ENCODE measurements around the gene TNS3.

The TNS3 gene

DNA sequence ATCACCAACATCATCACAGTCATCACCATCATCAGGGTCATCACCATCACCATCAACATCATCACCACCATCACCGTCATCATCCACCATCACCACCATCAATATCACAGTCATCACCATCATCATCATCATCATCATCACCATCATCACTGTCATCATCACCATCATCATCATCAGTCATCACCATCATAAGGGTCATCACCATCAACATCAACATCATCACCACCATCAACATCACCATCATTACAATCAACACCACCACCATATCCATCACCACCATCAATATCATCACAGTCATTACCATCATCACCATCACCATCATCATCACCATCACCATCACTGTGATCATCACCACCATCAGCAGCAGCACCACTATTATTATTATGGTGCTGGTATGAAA is 218.9 kb downstream of the TNS3 start:
- TF ChIP-seq, protein P1, sequence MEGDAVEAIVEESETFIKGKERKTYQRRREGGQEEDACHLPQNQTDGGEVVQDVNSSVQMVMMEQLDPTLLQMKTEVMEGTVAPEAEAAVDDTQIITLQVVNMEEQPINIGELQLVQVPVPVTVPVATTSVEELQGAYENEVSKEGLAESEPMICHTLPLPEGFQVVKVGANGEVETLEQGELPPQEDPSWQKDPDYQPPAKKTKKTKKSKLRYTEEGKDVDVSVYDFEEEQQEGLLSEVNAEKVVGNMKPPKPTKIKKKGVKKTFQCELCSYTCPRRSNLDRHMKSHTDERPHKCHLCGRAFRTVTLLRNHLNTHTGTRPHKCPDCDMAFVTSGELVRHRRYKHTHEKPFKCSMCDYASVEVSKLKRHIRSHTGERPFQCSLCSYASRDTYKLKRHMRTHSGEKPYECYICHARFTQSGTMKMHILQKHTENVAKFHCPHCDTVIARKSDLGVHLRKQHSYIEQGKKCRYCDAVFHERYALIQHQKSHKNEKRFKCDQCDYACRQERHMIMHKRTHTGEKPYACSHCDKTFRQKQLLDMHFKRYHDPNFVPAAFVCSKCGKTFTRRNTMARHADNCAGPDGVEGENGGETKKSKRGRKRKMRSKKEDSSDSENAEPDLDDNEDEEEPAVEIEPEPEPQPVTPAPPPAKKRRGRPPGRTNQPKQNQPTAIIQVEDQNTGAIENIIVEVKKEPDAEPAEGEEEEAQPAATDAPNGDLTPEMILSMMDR (IDR thresholded peaks at IDR 0.05; ENCODE audit: borderline replicate concordance, insufficient read depth, low read depth, low read length), result no peak
- no peak overlapping the region for H3K4me3 ChIP-seq (ENCODE audit: low read depth, low read length)

DNA sequence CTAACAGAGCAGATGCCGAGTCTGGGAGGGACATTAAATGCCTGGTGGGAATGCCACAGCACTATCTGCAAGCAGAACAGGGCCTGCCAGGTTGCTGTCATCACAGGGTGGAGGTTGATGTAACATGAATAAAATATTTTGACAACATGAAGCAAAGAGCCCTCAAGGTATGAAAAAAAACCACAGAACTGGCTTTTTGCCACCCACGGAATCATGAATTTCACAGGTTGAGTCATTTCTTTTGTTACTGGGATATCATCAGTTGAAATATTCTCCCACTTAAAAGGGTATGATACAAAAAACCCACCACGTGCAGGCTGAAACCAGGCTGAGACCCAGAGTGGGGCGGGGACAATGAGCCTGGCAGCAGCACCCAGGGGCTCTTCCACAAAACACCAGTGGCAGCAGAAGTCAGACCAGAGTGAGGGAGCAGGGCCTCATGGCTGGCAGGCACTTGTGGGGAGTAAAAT is 220.1 kb downstream of the TNS3 start:
- no peak overlapping the region for H3K4me3 ChIP-seq (ENCODE audit: low read depth, low read length)
- TF ChIP-seq, protein P1 (IDR thresholded peaks at IDR 0.05; ENCODE audit: borderline replicate concordance, insufficient read depth, low read depth, low read length), result no peak

DNA sequence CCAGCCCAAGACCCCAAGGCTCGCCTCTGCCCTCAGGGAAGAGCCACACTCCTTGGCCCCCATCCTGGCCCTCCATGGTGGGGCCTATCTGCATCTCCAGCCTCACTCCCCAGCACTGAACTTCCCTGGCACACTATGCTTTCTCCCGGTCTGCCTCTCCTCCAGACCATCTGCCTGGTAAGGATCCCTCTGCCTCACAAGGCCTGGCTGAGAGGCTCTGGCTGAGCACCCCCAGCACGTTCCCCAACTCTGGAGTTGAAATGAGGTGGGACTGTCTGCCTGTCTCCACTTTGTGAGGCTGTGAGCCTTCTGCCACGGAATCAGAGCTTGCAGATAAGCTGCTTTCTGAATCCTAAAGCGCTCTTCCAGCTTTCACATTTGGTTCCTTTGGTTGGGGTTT is 220.7 kb downstream of the TNS3 start:
- no peak overlapping the region for H3K4me3 ChIP-seq (ENCODE audit: low read depth, low read length)
- TF ChIP-seq, protein P1 (IDR thresholded peaks at IDR 0.05; ENCODE audit: borderline replicate concordance, insufficient read depth, low read depth, low read length), result no peak

DNA sequence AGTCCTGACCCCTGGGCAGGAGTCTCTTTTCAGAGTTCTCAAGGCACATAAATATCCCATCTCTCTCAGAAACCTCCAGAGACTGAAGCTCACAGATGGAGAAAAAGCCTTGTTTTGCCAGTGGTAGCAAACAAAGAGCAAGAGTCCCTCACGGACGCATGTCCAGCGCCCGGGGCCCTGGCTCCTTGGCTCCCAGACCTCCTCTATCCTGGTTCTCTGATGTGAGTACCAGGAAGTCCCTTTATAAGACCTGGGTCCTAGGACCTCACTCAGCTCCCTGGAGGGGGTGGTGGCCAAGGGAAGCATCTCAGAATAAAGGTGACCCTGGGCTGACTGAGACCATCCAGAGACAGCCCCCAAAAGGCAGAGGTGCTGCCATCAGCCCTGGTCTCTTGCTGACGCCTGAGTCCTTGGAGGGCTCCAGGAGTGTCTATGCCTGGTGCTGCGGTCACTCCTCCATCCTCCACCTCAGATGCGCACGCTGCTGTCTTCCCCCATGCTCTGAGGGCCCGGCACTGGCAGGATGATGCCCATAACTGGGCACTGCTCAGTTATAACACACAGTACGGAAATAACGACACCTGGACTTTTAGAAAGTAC is 221.5 kb downstream of the TNS3 start:
- TF ChIP-seq, protein P1 (IDR thresholded peaks at IDR 0.05; ENCODE audit: borderline replicate concordance, insufficient read depth, low read depth, low read length), result no peak
- no peak overlapping the region for H3K4me3 ChIP-seq (ENCODE audit: low read depth, low read length)

DNA sequence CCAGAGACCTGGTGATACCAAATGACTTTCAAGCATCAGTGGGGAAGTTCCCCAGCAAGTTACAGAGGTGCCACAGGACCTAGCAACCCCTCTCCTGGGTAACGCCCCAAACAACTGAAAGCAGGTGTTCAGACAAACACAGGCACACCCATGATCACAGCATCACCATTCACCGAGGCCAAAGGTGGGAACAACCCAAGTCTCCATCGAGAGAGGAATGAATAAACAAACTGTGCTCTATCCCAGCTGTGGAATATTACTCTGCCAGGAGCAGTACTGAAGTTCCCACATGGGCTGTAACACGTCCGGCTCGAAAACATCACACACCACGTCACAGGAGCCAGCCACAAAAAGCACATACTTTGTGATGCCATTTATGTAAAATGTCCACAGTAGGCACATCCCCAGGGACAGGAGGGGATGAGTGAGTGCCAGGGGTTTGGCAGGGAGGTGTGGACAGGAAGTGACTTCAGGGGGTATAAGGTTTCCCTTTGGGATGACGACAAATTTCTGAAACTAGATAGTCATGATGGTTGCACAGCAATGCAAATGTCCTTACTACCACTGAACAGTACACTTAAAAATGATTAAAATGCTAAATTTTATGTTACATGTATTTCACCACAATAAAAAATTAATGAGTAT is 222.8 kb downstream of the TNS3 start:
- TF ChIP-seq, protein P1 (IDR thresholded peaks at IDR 0.05; ENCODE audit: borderline replicate concordance, insufficient read depth, low read depth, low read length), result no peak
- no peak overlapping the region for H3K4me3 ChIP-seq (ENCODE audit: low read depth, low read length)

DNA sequence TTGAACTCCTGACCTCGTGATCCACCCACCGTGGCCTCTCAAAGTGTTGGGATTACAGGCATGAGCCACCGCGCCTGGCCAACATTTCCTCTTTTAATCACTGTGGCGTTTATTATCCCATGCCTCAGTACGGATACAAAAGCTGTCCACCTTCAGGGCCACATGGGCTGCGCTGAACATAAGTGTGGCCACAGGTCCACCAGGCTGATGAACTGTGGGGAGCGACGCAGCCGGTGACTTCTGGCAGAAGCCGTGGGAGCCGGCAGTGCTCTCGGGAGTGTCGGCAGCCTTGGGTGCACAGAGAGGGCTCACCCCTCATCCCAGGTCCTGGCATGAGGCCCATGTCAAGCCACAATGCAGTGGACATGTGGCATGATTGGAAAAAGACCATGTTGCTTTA is 223.6 kb downstream of the TNS3 start:
- H3K4me3 ChIP-seq (ENCODE audit: low read depth, low read length), result no peak overlapping the region
- TF ChIP-seq, protein P1 (IDR thresholded peaks at IDR 0.05; ENCODE audit: borderline replicate concordance, insufficient read depth, low read depth, low read length), result no peak

DNA sequence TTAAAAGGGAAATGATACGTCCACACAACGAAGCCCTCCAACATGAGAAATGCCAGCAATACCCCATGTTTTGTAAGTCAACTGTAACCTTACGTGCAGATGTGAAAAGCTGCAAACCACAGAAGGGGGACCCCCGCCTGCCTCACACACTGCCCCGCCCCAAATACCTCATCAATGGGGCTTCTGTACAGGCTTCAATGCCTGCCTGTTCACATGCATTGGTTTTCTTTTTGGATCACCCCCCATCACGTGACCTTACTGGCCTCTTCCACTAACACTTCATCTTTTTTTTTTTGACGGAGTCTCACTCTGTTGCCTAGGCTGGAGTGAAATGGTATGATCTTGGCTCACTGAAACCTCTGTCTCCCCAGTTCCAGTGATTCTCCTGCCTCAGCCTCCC is 224.0 kb downstream of the TNS3 start:
- TF ChIP-seq, protein P1 (IDR thresholded peaks at IDR 0.05; ENCODE audit: borderline replicate concordance, insufficient read depth, low read depth, low read length), result no peak
- H3K4me3 ChIP-seq (ENCODE audit: low read depth, low read length), result no peak overlapping the region

Data from GM12875 (cell line).